Tibial nerve (tissue), 3 donors: ENCODE results near the gene BMPR1B.

ENCODE experiments used
- POLR2A ChIP-seq, 2 donors: fragments of 450-650 bp; IDR thresholded peaks; one replicate each; pipeline ENCODE4 v1.6.1; 2017; ENCODE audit warnings: antibody characterized with exemption in 2 of 2, mild to moderate bottlenecking in 2 of 2, moderate library complexity in 2 of 2
- TF ChIP-seq, protein P1 (sequence below), 5 experiments: fragments of 200-600 bp in 3 of 5; fragments of 450-650 bp in 2 of 5; sonication (generic) in 3 of 5; IDR thresholded peaks; one replicate each; pipeline ENCODE4 v1.5.1; 2016 to 2019; ENCODE audit warnings: antibody characterized with exemption in 5 of 5, mild to moderate bottlenecking in 3 of 5, moderate library complexity in 2 of 5

GRCh38 chr4:95120456-95120855 is 362.7 kb downstream of the BMPR1B start:
- no peak for TF ChIP-seq POLR2A (IDR thresholded peaks at IDR 0.05)
- TF ChIP-seq, protein P1, sequence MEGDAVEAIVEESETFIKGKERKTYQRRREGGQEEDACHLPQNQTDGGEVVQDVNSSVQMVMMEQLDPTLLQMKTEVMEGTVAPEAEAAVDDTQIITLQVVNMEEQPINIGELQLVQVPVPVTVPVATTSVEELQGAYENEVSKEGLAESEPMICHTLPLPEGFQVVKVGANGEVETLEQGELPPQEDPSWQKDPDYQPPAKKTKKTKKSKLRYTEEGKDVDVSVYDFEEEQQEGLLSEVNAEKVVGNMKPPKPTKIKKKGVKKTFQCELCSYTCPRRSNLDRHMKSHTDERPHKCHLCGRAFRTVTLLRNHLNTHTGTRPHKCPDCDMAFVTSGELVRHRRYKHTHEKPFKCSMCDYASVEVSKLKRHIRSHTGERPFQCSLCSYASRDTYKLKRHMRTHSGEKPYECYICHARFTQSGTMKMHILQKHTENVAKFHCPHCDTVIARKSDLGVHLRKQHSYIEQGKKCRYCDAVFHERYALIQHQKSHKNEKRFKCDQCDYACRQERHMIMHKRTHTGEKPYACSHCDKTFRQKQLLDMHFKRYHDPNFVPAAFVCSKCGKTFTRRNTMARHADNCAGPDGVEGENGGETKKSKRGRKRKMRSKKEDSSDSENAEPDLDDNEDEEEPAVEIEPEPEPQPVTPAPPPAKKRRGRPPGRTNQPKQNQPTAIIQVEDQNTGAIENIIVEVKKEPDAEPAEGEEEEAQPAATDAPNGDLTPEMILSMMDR (IDR thresholded peaks at IDR 0.05) = no peak
